SJSA1 (cell line): ENCODE results near the gene ARID3A. TPM values are rescaled to one million over a fixed set of nuclear protein-coding genes. Genes with fewer than 3 reads are reported as not detected.

ENCODE experiments used
- DNase-seq, 2 experiments: peaks; one replicate each; pipeline ENCODE4 v3.0.0-alpha.2; 2015 to 2020; ENCODE audit warnings: low spot score in 2 of 2, low read depth in 1 of 2
- H3K27ac ChIP-seq: fragments of 250-450 bp; sonication (Bioruptor Pico); 2 replicates; pipeline ENCODE4 v1.5.1; 2020; ENCODE audit warnings: mild to moderate bottlenecking, moderate library complexity
- H3K27me3 ChIP-seq: fragments of 250-450 bp; sonication (Bioruptor Pico); replicated peaks from 2 replicates; pipeline ENCODE4 v1.5.1; 2020; ENCODE audit warnings: mild to moderate bottlenecking, moderate library complexity
- H3K36me3 ChIP-seq: fragments of 250-450 bp; sonication (Bioruptor Pico); 2 replicates; pipeline ENCODE4 v1.5.1; 2020; ENCODE audit warnings: mild to moderate bottlenecking
- H3K4me1 ChIP-seq: fragments of 250-450 bp; sonication (Bioruptor Pico); replicated peaks from 2 replicates; pipeline ENCODE4 v1.6.1; 2021; ENCODE audit warnings: mild to moderate bottlenecking
- H3K4me3 ChIP-seq: fragments of 250-450 bp; sonication (Bioruptor Pico); 2 replicates; pipeline ENCODE4 v1.5.1; 2020; ENCODE audit warnings: mild to moderate bottlenecking
- H3K9me3 ChIP-seq: fragments of 250-450 bp; sonication (Bioruptor Pico); replicated peaks from 2 replicates; pipeline ENCODE4 v1.5.1; 2020; ENCODE audit warnings: mild to moderate bottlenecking
- total RNA-seq: library from RNA; depleted of rRNA; stranded (reverse); fragments of >200 nt; shearing (Covaris generic); gene quantifications from 2 replicates; pipeline ENCODE4 v1.2.3, GENCODE V29; 2014

The ARID3A gene
- total RNA-seq, 1 experiment from 2014 or later: 8.1 TPM

GRCh38 chr19:998064-998463, 72.2 kb downstream of the ARID3A start:
- DNase-seq: no peak
- Histone ChIP-seq H3K27me3 (peaks cover 72% of the 10 kb centered on the region), H3K4me1 (peaks cover 24% of the 10 kb centered on the region), H3K36me3 (peaks cover 11% of the 10 kb centered on the region), H3K4me3 (no peak overlapping the region), H3K27ac (no peak overlapping the region), H3K9me3 (peaks cover 3% of the 10 kb centered on the region; the same call in 1 of the 2 replicates)

- H3K4me1 ChIP-seq: peaks cover 24% of the 10 kb centered on the region
- H3K27ac ChIP-seq: no peak overlapping the region
- no peak overlapping the region for H3K4me3 ChIP-seq
- peaks cover 3% of the 10 kb centered on the region; the same call in 1 of the 2 replicates for H3K9me3 ChIP-seq
- peaks cover 85% of the 10 kb centered on the region for H3K27me3 ChIP-seq
- DNase-seq: no peak
- H3K36me3 ChIP-seq: peaks cover 4% of the 10 kb centered on the region
Observed at GRCh38 chr19:999379-999719, 73.5 kb downstream of the ARID3A start.

GRCh38 chr19:1000095-1000494, 74.3 kb downstream of the ARID3A start, which contains the start of gene GRIN3B:
TSS of gene GRIN3B (plus strand) at chr19:1000419. CDS start at chr19:1000438, 19 bp downstream.
- DNase-seq: peak in 1 of 2 experiments; percentile 66
- peaks cover 3% of the 10 kb centered on the region; the same call in 1 of the 2 replicates for H3K9me3 ChIP-seq
- no peaks in the 10 kb centered on the region; the same call in 1 of the 2 replicates for H3K36me3 ChIP-seq
- H3K27me3 ChIP-seq: peaks cover 87% of the 10 kb centered on the region
- H3K4me3 ChIP-seq: no peak within 1 kb of the TSS
- peaks cover 24% of the 10 kb centered on the region for H3K4me1 ChIP-seq
- H3K27ac ChIP-seq: no peak within 1 kb of the TSS

GRCh38 chr19:1000591-1001537, 75.0 kb downstream of the ARID3A start:
- no peak for DNase-seq
- Histone ChIP-seq H3K4me1 (peaks cover 24% of the 10 kb centered on the region), H3K4me3 (no peak overlapping the region), H3K27ac (no peak overlapping the region), H3K9me3 (peaks cover 3% of the 10 kb centered on the region; the same call in 1 of the 2 replicates), H3K36me3 (no peaks in the 10 kb centered on the region; the same call in 1 of the 2 replicates), H3K27me3 (peaks cover 83% of the 10 kb centered on the region)

- DNase-seq: peak in 1 of 2 experiments; percentile 57
- no peaks in the 10 kb centered on the region for H3K36me3 ChIP-seq
- H3K27ac ChIP-seq: no peak overlapping the region
- peaks cover under 1% of the 10 kb centered on the region; the same call in 1 of the 2 replicates for H3K9me3 ChIP-seq
- H3K4me1 ChIP-seq: peaks cover 17% of the 10 kb centered on the region
- peaks cover 75% of the 10 kb centered on the region for H3K27me3 ChIP-seq
- H3K4me3 ChIP-seq: no peak overlapping the region
Observed at GRCh38 chr19:1001538-1002166, 75.8 kb downstream of the ARID3A start.

GRCh38 chr19:1002600-1002999, 76.8 kb downstream of the ARID3A start:
- no peak for DNase-seq
- H3K4me3 ChIP-seq: no peak overlapping the region
- no peaks in the 10 kb centered on the region for H3K9me3 ChIP-seq
- H3K27ac ChIP-seq: no peak overlapping the region
- no peaks in the 10 kb centered on the region for H3K36me3 ChIP-seq
- peaks cover 17% of the 10 kb centered on the region for H3K4me1 ChIP-seq
- H3K27me3 ChIP-seq: peaks cover 66% of the 10 kb centered on the region

- no peak overlapping the region for H3K27ac ChIP-seq
- H3K36me3 ChIP-seq: no peaks in the 10 kb centered on the region
- peaks cover 59% of the 10 kb centered on the region for H3K27me3 ChIP-seq
- no peak for DNase-seq
- H3K4me3 ChIP-seq: no peak overlapping the region
- peaks cover 17% of the 10 kb centered on the region for H3K4me1 ChIP-seq
- no peaks in the 10 kb centered on the region for H3K9me3 ChIP-seq
Observed at GRCh38 chr19:1003283-1003682, 77.4 kb downstream of the ARID3A start.

GRCh38 chr19:1004204-1004802, 78.5 kb downstream of the ARID3A start:
- Histone ChIP-seq H3K4me1 (peaks cover 17% of the 10 kb centered on the region), H3K36me3 (peaks cover 10% of the 10 kb centered on the region; the same call in 1 of the 2 replicates), H3K9me3 (no peaks in the 10 kb centered on the region), H3K27me3 (peaks cover 49% of the 10 kb centered on the region), H3K27ac (no peak overlapping the region), H3K4me3 (no peak overlapping the region)
- DNase-seq: no peak

GRCh38 chr19:1004803-1005664, 79.2 kb downstream of the ARID3A start:
- Histone ChIP-seq H3K9me3 (no peaks in the 10 kb centered on the region), H3K27me3 (peaks cover 41% of the 10 kb centered on the region), H3K27ac (no peak overlapping the region), H3K36me3 (peaks cover 17% of the 10 kb centered on the region), H3K4me3 (no peak overlapping the region), H3K4me1 (peaks cover 15% of the 10 kb centered on the region)
- DNase-seq: no peak

- Histone ChIP-seq H3K27me3 (peaks cover 25% of the 10 kb centered on the region), H3K4me1 (peaks cover under 1% of the 10 kb centered on the region), H3K9me3 (no peaks in the 10 kb centered on the region), H3K4me3 (no peak overlapping the region), H3K27ac (no peak overlapping the region), H3K36me3 (peaks cover 31% of the 10 kb centered on the region)
- no peak for DNase-seq
Observed at GRCh38 chr19:1006711-1007398, 81.0 kb downstream of the ARID3A start.

GRCh38 chr19:1007399-1008251, 81.8 kb downstream of the ARID3A start:
- no peak overlapping the region for H3K4me3 ChIP-seq
- no peaks in the 10 kb centered on the region for H3K9me3 ChIP-seq
- no peaks in the 10 kb centered on the region for H3K4me1 ChIP-seq
- peaks cover 20% of the 10 kb centered on the region for H3K27me3 ChIP-seq
- DNase-seq: no peak
- peaks cover 39% of the 10 kb centered on the region for H3K36me3 ChIP-seq
- no peak overlapping the region for H3K27ac ChIP-seq
